Epithelial cell of esophagus (primary cell): ENCODE results near the gene BRF1.
"Not testable (repeated sequence)": the region's sequence is repeated elsewhere in the genome, so short reads cannot be mapped to it uniquely, and the experiment has no call there.

Experiments used
- DNase-seq: peaks from one replicate; pipeline ENCODE4 v3.0.0; 2010; ENCODE audit warnings: low read depth
- H3K4me3 ChIP-seq: 2 replicates; pipeline ENCODE4 v1.5.1; 2011; ENCODE audit warnings: mild to moderate bottlenecking, low read length, control low read depth
- CTCF ChIP-seq: IDR thresholded peaks from 2 replicates; pipeline ENCODE4 v1.5.1; 2011; ENCODE audit warnings: low read depth, mild to moderate bottlenecking, low read length, control low read depth, inconsistent platforms; ENCODE audit not compliant: insufficient read depth; ENCODE audit errors: missing control alignments

BRF1 gene

GRCh38 chr14:105294142-105294597 lies 6.6 kb downstream of the BRF1 start:
- TF ChIP-seq CTCF: no peak
- H3K4me3 ChIP-seq: no peak overlapping the region
- DNase-seq: no peak

- TF ChIP-seq CTCF: no peak
- no peak for DNase-seq
- H3K4me3 ChIP-seq: no peak overlapping the region
Measured at GRCh38 chr14:105292826-105293711, 7.7 kb downstream of the BRF1 start.

- TF ChIP-seq CTCF: no peak
- DNase-seq: no peak
- no peak overlapping the region for H3K4me3 ChIP-seq
Measured at GRCh38 chr14:105290621-105291346, 10.0 kb downstream of the BRF1 start.

GRCh38 chr14:105288936-105289335 lies 11.9 kb downstream of the BRF1 start:
- H3K4me3 ChIP-seq, DNase-seq: not testable (repeated sequence)

GRCh38 chr14:105287249-105288102 lies 13.3 kb downstream of the BRF1 start:
- no peak for DNase-seq
- no peak overlapping the region for H3K4me3 ChIP-seq
- TF ChIP-seq CTCF: no peak

GRCh38 chr14:105286759-105287144 lies 14.0 kb downstream of the BRF1 start:
- no peak for TF ChIP-seq CTCF
- no peak overlapping the region for H3K4me3 ChIP-seq
- no peak for DNase-seq

GRCh38 chr14:105285174-105285573 lies 15.6 kb downstream of the BRF1 start:
- TF ChIP-seq CTCF: no peak
- H3K4me3 ChIP-seq: no peak overlapping the region
- DNase-seq: no peak
